IPS-NIHi11 (cell line): Measurements from ENCODE around the gene DMGDH.
"Not testable (repeated sequence)": the region's sequence is repeated elsewhere in the genome, so short reads cannot be mapped to it uniquely, and the experiment has no call there.

Source experiments
- DNase-seq: peaks from one replicate; pipeline ENCODE4 v3.0.0; 2012; ENCODE audit warnings: mixed read lengths, low spot score

DMGDH gene

GRCh38 chr5:79011219-79011836 is 58.1 kb downstream of the DMGDH start:
- DNase-seq: no peak

- no peak for DNase-seq
Observed at GRCh38 chr5:79008362-79008761, 61.1 kb downstream of the DMGDH start.

GRCh38 chr5:79007872-79008271 is 61.6 kb downstream of the DMGDH start:
- no peak for DNase-seq

DNA sequence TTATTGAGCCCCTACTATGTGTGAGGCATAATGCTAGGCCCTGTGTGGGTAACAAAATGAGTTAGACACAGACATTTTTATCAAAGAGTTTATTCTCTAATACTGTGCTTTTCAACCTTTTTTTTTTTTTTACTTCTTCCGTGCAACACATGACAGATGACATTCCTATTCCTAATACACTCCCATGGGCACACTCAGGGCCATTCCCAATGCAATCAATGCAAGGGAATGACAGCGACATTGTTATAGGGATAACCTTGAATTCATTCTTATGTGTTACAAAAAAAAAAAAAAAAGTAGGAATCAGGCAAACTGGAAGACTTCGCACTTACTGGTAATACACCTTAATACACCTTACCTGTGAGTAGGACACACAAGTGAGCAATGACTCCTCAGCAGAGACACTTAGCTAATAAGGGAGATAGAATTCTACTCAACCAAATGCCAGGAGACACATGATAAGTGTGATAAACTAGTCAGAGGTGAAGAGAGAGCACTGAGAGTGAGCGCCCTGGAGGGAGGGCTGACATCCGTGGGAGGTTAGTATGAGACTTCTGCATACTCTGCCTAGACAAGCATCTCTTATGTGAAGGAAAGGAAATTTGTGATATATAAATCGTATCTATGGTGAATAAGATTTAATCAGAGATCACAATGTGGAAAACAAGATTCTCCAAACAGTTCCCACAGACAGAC is 63.4 kb downstream of the DMGDH start:
- DNase-seq: no peak

DNA sequence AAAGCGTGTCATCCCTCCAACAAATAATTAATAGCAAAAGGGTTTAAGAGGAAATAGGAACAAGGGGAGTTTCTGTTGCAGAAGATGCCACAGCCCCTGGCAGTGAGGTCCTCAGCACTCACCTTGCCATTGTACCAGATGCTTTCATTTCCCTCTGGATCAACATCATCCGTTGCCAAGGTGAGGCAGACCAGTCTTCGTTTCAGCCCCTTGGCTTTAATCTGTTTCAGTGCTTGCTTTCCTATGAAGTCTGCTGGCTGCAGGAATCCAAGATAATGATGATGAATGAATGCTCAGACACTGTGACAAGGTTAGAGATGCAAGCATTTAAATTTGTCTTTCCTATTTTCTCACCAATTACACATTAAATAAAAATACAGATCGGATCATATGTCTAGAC is 64.3 kb downstream of the DMGDH start:
- DNase-seq: no peak

- no peak for DNase-seq
Observed at GRCh38 chr5:79002374-79002773, 67.1 kb downstream of the DMGDH start.

GRCh38 chr5:79001471-79001870 is 68.0 kb downstream of the DMGDH start:
- no peak for DNase-seq

GRCh38 chr5:78997090-78997489 is 72.4 kb downstream of the DMGDH start:
- DNase-seq: no peak

- no peak for DNase-seq
Observed at GRCh38 chr5:78995521-78996007, 73.9 kb downstream of the DMGDH start.

GRCh38 chr5:78993165-78993564 is 76.3 kb downstream of the DMGDH start:
- DNase-seq: no peak

GRCh38 chr5:78992146-78992545 is 77.3 kb downstream of the DMGDH start:
- DNase-seq: no peak

DNA sequence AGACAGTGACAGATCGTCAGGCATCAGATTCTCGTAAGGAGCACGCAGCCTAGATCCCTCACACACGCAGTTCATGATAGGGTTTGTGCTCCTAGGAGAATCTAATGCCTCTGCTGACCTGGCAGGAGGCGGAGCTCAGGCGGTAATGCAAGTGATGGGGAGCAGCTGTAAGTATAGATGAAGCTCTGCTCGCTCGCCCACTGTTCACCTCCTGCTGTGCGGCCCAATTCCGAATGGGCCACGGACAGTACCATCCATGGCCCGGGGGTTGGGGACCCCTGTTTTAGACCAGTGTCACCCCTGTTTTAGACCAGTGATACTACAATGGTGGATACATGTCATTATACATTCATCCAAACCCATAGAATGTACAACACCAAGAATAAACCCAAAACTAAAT is 80.4 kb downstream of the DMGDH start:
- DNase-seq: no peak

GRCh38 chr5:78985725-78986223 is 83.7 kb downstream of the DMGDH start:
- no peak for DNase-seq

DNA sequence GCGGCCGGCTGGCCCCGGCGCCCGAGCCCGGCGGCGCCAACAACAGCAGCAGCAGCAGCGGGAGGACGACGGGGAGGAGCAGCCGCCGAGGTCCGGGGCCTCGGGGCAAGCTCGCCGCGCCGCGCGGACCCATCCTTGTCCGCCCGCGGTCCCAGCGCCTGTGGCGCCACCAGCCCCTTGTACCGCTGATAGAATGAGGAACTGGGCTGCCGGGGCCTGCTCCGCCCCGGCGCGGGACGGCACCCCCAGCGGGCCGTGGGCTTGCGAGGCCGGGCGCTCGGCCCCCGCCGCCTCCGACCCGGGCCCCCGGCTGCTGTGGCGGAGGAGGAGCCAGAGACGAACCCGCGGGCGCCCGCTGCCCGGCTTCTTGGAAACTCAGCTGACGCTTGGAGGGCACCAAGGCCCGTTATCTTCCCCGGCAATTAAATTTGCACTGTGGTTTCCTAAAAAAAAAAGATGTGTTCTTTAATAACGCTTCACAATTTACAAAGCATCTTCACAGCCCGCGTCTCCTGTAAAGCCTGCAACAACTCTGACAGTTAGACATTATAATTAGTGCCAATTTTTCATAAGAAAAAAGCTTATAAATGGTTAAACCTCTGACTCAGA is 84.3 kb downstream of the DMGDH start, which contains the start of gene ARSB:
TSS of gene ARSB (minus strand) at position 195 of the 609 bp plus-strand sequence. CDS start at position 133, 62 bp downstream.
- DNase-seq: peak; percentile 57

- peak; percentile 97 for DNase-seq
Observed at GRCh38 chr5:78984439-78985115, 84.9 kb downstream of the DMGDH start.

- peak; percentile 34 for DNase-seq
Observed at GRCh38 chr5:78983601-78984438, 85.7 kb downstream of the DMGDH start.

DNA sequence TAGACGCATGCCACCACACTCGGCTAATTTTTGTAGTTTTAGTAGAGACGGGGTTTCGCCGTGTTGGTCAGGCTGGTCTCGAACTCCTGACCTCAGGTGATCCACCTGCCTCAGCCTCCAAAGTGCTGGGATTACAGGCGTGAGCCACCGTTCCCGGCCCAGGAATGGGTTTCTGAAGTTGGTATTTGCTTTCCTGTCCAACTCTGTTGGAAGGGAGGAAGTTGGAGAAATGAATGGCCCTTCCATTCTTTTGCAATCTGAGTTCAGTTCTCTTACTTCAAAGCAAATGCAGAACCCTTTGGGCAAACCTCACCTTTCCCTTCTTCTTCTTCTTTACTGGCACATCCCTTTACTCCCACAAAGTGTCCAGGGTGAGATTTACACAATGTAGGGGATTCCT is 86.3 kb downstream of the DMGDH start:
- DNase-seq: not testable (repeated sequence)

GRCh38 chr5:78979909-78980308 is 89.6 kb downstream of the DMGDH start:
- no peak for DNase-seq

DNA sequence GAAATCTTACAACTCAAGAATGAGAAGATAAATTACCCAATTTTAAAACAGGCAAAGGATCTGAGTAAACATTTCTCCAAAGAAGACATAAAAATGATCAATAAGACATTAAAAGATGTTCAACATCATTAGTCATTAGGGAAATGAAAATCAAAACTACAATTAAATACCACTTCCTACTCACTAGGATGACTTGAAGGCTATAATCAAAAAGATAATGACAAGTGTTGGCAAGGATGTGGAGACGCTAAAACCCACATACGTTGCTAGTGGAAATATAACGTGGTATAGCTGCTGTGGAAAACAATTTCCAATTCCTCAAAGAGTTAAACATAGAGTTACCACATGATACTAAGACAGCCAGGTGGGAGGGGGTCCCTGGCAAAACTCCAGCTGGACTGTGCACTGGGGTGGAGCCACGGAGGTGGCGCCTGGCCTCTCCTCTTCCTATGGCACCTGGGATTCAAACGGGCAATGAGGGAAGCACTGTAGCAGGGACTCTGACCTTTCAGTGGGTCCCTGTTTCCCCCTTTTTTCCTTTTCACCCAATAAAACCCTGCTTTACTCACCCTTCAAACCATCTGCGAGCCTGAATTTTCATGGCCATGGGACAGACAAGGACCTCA is 90.2 kb downstream of the DMGDH start:
- no peak for DNase-seq

DNA sequence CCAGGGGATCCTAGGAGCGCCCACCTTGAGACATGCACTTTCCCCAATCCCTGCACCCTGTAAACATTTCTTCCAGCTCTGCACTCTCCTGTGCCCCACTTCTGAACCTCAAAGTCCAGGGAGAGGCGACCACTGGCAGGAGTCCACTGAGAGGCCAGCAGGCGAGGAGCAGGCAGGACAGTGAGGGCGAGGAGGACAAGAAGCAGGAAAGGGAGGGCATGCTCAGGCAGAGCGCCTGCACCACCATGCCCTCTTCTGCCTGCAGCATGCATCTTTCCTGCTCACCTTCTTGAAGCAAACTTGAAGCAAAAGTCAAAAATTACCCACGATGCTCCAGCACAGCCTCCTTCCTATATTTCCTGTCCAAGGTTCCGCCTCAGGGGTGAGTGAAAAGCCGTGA is 94.4 kb downstream of the DMGDH start:
- no peak for DNase-seq

DNA sequence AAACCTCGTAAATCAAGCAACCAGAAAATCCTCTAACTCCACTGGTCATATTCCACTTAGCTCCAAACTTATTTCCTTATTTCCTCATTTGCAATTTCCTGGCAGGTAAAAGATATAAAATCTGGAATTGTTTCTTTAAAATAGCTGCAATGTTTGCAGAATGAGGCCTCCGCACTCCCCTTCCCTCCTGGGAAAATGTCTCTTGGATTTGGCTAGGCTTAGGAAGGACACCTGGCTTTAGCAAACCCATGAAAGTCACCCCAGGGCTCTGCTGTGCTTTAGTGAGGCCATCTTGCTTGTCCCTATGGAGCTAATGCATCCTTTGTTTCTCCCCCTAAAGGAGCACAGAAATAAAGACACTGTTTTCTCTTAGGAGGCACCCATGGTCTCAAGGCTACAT is 94.9 kb downstream of the DMGDH start:
- DNase-seq: no peak
